ENCODE results near the gene IL27RA. TPM values are rescaled to one million over a fixed set of nuclear protein-coding genes. Genes with fewer than 3 reads are reported as not detected.

IL27RA gene
- total RNA-seq, 2 donors from 2014 or later: 4.7 to 8.3 TPM

DNA sequence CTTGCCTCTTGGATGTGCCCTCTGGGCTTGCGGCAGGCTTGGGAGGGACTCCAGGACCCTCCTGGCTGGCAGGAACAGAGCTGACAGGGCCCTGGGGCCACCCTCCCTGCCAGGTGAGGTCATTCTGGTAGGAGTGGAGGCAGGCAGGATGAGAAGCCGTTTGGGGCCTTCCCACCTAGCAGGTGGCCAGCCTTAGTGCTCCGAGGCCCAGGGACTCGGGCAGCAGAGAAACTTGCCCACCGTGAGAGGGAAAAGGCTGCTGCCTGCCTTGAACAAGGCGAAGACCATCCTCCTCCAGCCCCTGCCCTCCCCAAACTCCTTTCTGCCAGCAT is 34.0 kb upstream of the IL27RA start:
- DNase-seq (ENCODE audit: low spot score): no peak
- Histone ChIP-seq H3K4me3 (no peak overlapping the region), H3K4me1 (replicated peaks) (no peaks in the 10 kb centered on the region), H3K27ac (no peak overlapping the region), H3K9me3 (no peaks in the 10 kb centered on the region), H3K27me3 (replicated peaks; ENCODE audit: insufficient read depth) (no peaks in the 10 kb centered on the region), H3K36me3 (no peaks in the 10 kb centered on the region)
- TF ChIP-seq, protein P1, sequence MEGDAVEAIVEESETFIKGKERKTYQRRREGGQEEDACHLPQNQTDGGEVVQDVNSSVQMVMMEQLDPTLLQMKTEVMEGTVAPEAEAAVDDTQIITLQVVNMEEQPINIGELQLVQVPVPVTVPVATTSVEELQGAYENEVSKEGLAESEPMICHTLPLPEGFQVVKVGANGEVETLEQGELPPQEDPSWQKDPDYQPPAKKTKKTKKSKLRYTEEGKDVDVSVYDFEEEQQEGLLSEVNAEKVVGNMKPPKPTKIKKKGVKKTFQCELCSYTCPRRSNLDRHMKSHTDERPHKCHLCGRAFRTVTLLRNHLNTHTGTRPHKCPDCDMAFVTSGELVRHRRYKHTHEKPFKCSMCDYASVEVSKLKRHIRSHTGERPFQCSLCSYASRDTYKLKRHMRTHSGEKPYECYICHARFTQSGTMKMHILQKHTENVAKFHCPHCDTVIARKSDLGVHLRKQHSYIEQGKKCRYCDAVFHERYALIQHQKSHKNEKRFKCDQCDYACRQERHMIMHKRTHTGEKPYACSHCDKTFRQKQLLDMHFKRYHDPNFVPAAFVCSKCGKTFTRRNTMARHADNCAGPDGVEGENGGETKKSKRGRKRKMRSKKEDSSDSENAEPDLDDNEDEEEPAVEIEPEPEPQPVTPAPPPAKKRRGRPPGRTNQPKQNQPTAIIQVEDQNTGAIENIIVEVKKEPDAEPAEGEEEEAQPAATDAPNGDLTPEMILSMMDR (IDR thresholded peaks at IDR 0.05): no peak
- TF ChIP-seq POLR2AphosphoS5 (IDR thresholded peaks at IDR 0.05) (no peak), POLR2A (IDR thresholded peaks at IDR 0.05) (no peak)
- intact Hi-C loops (cut with DNase I): no loop called here
- 93% methylated on average over 6 of the region's 6 CpGs for WGBS

DNA sequence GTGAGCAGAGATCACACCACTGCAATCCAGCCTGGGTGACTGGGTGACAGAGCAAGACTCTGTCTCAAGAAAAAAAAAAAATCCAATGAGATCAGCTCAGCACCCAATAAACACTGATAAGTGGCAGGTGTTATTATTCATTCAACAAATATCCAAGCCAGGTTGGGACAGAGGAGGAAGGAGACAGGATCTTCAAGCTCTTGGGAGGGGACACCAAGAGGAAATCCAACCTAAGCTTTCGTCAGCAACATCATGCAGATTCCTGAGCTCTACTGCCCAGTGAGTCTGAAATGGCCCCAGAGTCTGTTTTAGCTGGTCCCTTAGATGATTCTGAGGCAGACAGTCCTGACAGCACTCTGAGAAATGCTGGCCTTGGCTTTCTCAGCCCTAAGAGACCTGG is 33.1 kb upstream of the IL27RA start:
- Histone ChIP-seq H3K36me3 (no peaks in the 10 kb centered on the region), H3K4me3 (no peak overlapping the region), H3K4me1 (replicated peaks) (no peaks in the 10 kb centered on the region), H3K27me3 (replicated peaks; ENCODE audit: insufficient read depth) (no peaks in the 10 kb centered on the region), H3K27ac (no peak overlapping the region), H3K9me3 (no peaks in the 10 kb centered on the region)
- intact Hi-C loops (cut with DNase I): no loop called here
- TF ChIP-seq POLR2A (IDR thresholded peaks at IDR 0.05) (no peak), POLR2AphosphoS5 (IDR thresholded peaks at IDR 0.05) (no peak)
- TF ChIP-seq, protein P1 (IDR thresholded peaks at IDR 0.05): no peak
- DNase-seq (ENCODE audit: low spot score): no peak
- WGBS: 100% methylated on average over 1 of the region's 1 CpG

DNA sequence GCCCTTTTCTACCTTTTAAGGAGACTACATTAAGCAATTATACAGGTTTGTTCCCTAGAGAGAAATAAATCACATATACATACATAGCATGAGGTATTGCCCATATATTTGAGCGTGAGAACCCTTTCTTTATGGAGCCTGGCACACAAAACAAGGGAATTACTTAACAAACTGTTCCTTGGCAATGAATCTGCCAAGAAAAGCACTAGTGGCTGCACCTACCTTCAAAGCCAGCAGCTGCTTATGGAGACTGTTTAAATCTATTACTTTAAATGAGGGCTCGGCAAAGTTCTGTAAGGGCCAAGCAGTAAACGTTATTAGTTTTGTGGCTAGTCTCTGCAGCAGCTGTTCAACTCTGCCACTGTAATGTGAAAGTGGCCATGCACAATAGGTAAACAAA is 32.5 kb upstream of the IL27RA start:
- no peaks in the 10 kb centered on the region for H3K4me1 ChIP-seq (replicated peaks)

DNA sequence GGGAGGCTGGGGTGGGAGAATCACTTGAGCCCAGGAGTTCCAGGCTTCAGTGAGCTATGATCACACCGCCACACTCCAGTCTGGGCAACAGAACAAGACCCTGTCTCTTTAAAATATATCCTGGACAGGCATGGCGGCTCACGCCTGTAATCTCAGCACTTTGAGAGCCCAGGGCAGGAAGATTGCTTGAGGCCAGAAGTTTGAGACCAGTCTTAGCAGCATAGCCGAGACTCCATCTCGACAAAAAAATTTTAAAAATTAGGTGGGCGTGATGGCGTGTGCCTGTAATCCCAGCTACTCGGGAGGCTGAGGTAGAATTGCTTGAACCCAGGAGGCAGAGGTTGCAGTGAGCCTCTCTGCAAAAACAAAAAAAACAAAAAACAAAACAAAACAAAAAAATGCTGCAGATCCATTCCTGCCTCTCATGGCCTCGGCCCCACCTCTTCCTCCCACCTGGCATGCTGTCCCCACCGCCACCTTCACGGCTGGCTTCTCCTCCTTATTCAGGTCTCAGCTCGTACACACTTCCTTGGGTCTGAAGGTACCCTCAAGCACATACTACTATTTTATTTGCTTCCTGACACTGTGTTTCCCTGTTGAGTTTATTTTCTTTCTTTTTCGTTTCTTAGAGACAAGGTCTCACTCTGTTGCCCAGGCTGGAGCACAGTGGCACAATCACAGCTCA is 30.7 kb upstream of the IL27RA start:
- H3K9me3 ChIP-seq: no peaks in the 10 kb centered on the region
- DNase-seq (ENCODE audit: low spot score): no peak
- TF ChIP-seq POLR2AphosphoS5 (IDR thresholded peaks at IDR 0.05) (no peak), POLR2A (IDR thresholded peaks at IDR 0.05) (no peak)
- H3K4me1 ChIP-seq (replicated peaks): no peaks in the 10 kb centered on the region
- no peak overlapping the region for H3K4me3 ChIP-seq
- no peaks in the 10 kb centered on the region for H3K27me3 ChIP-seq (replicated peaks; ENCODE audit: insufficient read depth)
- 64% methylated on average over 13 of the region's 13 CpGs for WGBS
- no peaks in the 10 kb centered on the region for H3K36me3 ChIP-seq
- intact Hi-C loops (cut with DNase I): no loop called here
- peak overlapping the region in 1 of 2 donors; percentile 54 for H3K27ac ChIP-seq

More for the DNA sequence above, 32.5 kb upstream of the IL27RA start:
- Histone ChIP-seq H3K9me3 (no peaks in the 10 kb centered on the region), H3K4me3 (no peak overlapping the region), H3K27ac (no peak overlapping the region), H3K27me3 (replicated peaks; ENCODE audit: insufficient read depth) (no peaks in the 10 kb centered on the region), H3K36me3 (no peaks in the 10 kb centered on the region)
- 96% methylated on average over 3 of the region's 3 CpGs for WGBS
- DNase-seq (ENCODE audit: low spot score): no peak
- TF ChIP-seq, protein P1 (IDR thresholded peaks at IDR 0.05): no peak
- TF ChIP-seq POLR2AphosphoS5 (IDR thresholded peaks at IDR 0.05): no peak
- TF ChIP-seq POLR2A (IDR thresholded peaks at IDR 0.05): no peak
- intact Hi-C loops (cut with DNase I): no loop called here

DNA sequence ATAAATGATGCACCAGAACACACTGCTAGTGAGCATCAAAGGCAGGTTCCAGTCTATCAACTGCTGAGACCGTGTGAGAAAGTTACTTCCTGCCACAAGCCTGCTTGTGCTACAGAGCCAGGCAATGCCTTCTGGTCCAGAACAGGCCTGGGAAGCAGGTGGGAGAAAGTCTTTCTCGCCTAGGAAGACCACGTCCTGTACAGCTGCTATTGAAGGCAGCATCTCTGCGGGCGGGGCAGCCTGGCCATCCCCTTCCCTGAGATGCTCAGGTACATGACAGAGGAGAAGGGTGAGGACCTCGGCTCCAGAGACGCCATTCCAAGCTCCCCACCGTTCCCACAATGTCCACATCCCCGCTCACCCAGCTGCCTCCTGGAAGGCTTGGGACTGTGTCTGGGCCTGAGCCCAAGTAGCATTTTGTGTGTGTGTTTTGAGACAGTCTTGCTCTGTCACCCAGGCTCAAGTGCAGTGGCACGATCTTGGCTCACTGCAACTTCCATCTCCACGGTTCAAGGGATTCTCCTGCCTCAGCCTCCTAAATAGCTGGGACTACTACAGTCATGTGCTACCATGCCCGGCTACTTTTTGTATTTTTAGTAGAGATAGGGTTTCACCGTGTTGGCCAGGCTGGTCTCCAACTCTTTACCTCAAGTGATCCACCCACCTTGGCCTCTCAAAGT is 28.9 kb upstream of the IL27RA start:
- Histone ChIP-seq H3K27me3 (replicated peaks; ENCODE audit: insufficient read depth) (no peaks in the 10 kb centered on the region), H3K27ac (peak overlapping the region; percentile 59 to 99), H3K9me3 (no peaks in the 10 kb centered on the region), H3K36me3 (no peaks in the 10 kb centered on the region), H3K4me1 (replicated peaks) (no peaks in the 10 kb centered on the region), H3K4me3 (no peak overlapping the region)
- intact Hi-C loops (cut with DNase I): no loop called here
- no peak for DNase-seq (ENCODE audit: low spot score)
- TF ChIP-seq POLR2AphosphoS5 (IDR thresholded peaks at IDR 0.05): no peak
- TF ChIP-seq POLR2A (IDR thresholded peaks at IDR 0.05): no peak
- TF ChIP-seq, protein P1 (IDR thresholded peaks at IDR 0.05): no peak
- 49% methylated on average over 13 of the region's 13 CpGs for WGBS

All from prostate gland (tissue), 2 donors.